ENCODE data around the gene MBP. TPM values are rescaled to one million over a fixed set of nuclear protein-coding genes. Genes with fewer than 3 reads are reported as not detected.

The MBP gene
- total and polyA plus RNA-seq, 2 experiments from 2014 or later = 18.4 to 22.9 TPM

GRCh38 chr18:77045677-77046076, 86.9 kb downstream of the MBP start:
- no peak overlapping the region for H3K27ac Mint-ChIP-seq
- Histone ChIP-seq H3K4me1 (ENCODE audit: insufficient read depth) (no peaks in the 10 kb centered on the region), H2AFZ (no peak overlapping the region), H3K27ac (ENCODE audit: low read depth) (no peak overlapping the region), H4K20me1 (replicated peaks; ENCODE audit: insufficient read depth) (no peaks in the 10 kb centered on the region), H3K27me3 (ENCODE audit: insufficient read depth) (no peaks in the 10 kb centered on the region), H3F3A (replicated peaks; ENCODE audit: low read depth) (no peaks in the 10 kb centered on the region), H3K4me3 (no peak overlapping the region), H3K9me2 (ENCODE audit: insufficient read depth) (no peaks in the 10 kb centered on the region), H3K4me2 (no peak overlapping the region), H3K36me3 (ENCODE audit: insufficient read depth) (no peaks in the 10 kb centered on the region), H3K79me2 (replicated peaks; ENCODE audit: insufficient read depth) (no peaks in the 10 kb centered on the region)
- peaks cover 1% of the 10 kb centered on the region for H3K27me3 Mint-ChIP-seq (ENCODE audit: insufficient read depth, low read depth, poor library complexity)
- no peaks in the 10 kb centered on the region for H3K36me3 Mint-ChIP-seq (ENCODE audit: low read depth)
- ATAC-seq (no peak), DNase-seq (ENCODE audit: low spot score) (no peak)
- no peak overlapping the region for H3K4me3 Mint-ChIP-seq
- no peaks in the 10 kb centered on the region; the same call in 2 of the 3 replicates for H3K9me3 Mint-ChIP-seq
- H3K4me1 Mint-ChIP-seq = peaks cover 6% of the 10 kb centered on the region
- no peak for TF ChIP-seq CTCF (conservative IDR thresholded peaks at IDR 0.05; ENCODE audit: low read depth in 2 of 2)
- TF ChIP-seq STAT1 (IDR thresholded peaks at IDR 0.05; ENCODE audit: unreplicated experiment) = no peak
- no peak for TF ChIP-seq REST (IDR thresholded peaks at IDR 0.05; ENCODE audit: unreplicated experiment)
- TF ChIP-seq EZH2phosphoT487 (IDR thresholded peaks at IDR 0.05; ENCODE audit: unreplicated experiment) = no peak

GRCh38 chr18:77044866-77045664, 87.5 kb downstream of the MBP start:
- Histone ChIP-seq H3K4me2 (no peak overlapping the region), H3F3A (replicated peaks; ENCODE audit: low read depth) (no peaks in the 10 kb centered on the region), H4K20me1 (replicated peaks; ENCODE audit: insufficient read depth) (no peaks in the 10 kb centered on the region), H3K79me2 (replicated peaks; ENCODE audit: insufficient read depth) (no peaks in the 10 kb centered on the region), H3K4me3 (no peak overlapping the region), H3K27ac (ENCODE audit: low read depth) (no peak overlapping the region), H3K36me3 (ENCODE audit: insufficient read depth) (no peaks in the 10 kb centered on the region), H2AFZ (no peak overlapping the region), H3K4me1 (ENCODE audit: insufficient read depth) (no peaks in the 10 kb centered on the region), H3K27me3 (ENCODE audit: insufficient read depth) (no peaks in the 10 kb centered on the region), H3K9me2 (ENCODE audit: insufficient read depth) (no peaks in the 10 kb centered on the region)
- ATAC-seq (peak; percentile 48), DNase-seq (ENCODE audit: low spot score) (no peak)
- Mint-ChIP-seq H3K4me1 (peaks cover 6% of the 10 kb centered on the region), H3K9me3 (no peaks in the 10 kb centered on the region; the same call in 2 of the 3 replicates), H3K27ac (no peak overlapping the region), H3K27me3 (ENCODE audit: insufficient read depth, low read depth, poor library complexity) (peaks cover 1% of the 10 kb centered on the region), H3K4me3 (no peak overlapping the region), H3K36me3 (ENCODE audit: low read depth) (no peaks in the 10 kb centered on the region)
- TF ChIP-seq ETS1 (IDR thresholded peaks at IDR 0.05) = no peak
- TF ChIP-seq EZH2 (IDR thresholded peaks at IDR 0.05; ENCODE audit: low read depth, unreplicated experiment) = no peak
- TF ChIP-seq REST (IDR thresholded peaks at IDR 0.05; ENCODE audit: unreplicated experiment) = no peak
- no peak for TF ChIP-seq JUNB (IDR thresholded peaks at IDR 0.05; ENCODE audit: unreplicated experiment)
- no peak for TF ChIP-seq STAT1 (IDR thresholded peaks at IDR 0.05; ENCODE audit: unreplicated experiment)
- TF ChIP-seq POLR2AphosphoS5 (IDR thresholded peaks at IDR 0.05; ENCODE audit: low read depth) = no peak
- TF ChIP-seq ZNF331 (CRISPR knock-in tag; IDR thresholded peaks at IDR 0.05; ENCODE audit: low read depth) = no peak
- TF ChIP-seq CREB1 (CRISPR knock-in tag; IDR thresholded peaks at IDR 0.05; ENCODE audit: low read depth) = no peak
- TF ChIP-seq ZNF114 (CRISPR knock-in tag; IDR thresholded peaks at IDR 0.05) = no peak

Data from GM23338 (cell line).